ENCODE data around the gene MPIG6B. TPM values are rescaled to one million over a fixed set of nuclear protein-coding genes. Genes with fewer than 3 reads are reported as not detected.

MPIG6B gene
- polyA plus RNA-seq, 2 of the 4 experiments (the other 2 are of a cell fraction) = not detected

DNA sequence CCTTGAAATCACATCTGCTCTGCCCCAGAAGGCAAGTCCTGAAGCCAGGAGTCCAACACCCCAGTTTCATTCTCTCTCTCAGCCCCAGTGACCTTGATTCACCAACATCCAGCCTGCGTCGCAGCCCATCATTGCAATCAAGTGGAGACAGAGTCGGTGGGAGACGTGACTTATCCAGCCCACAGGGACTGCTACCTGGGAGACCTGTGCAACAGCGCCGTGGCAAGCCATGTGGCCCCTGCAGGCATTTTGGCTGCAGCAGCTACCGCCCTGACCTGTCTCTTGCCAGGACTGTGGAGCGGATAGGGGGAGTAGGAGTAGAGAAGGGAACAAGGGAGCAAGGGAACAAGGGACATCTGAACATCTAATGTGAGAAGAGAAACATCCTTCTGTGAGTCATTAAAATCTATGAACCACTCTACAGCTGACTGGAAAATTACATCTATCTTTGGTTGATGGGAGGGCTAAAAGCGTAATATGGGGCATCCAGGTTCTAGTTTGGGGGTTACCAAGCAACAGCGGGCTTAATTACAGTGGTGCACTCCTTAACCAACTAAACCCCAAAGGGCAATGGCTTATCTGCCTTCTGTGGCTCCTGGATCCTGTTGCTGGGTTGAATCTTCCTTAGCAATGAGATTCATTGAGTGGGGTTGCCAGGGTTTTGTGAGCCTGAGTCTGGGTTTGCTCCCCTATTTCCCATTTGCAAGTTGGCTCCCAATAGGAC is 5.5 kb upstream of the MPIG6B start:
- H3K27ac ChIP-seq = no peak overlapping the region
- no peaks in the 10 kb centered on the region for H3K4me1 ChIP-seq
- ATAC-seq (no peak), FAIRE-seq (no peak), DNase-seq (ENCODE audit: low read depth in 1 of 2, low spot score in 1 of 2) (no peak)
- no peak overlapping the region for H3K4me3 ChIP-seq
- no peak overlapping the region for H3K4me2 ChIP-seq
- ChIA-PET POLR2A (no interaction called here), CTCF (interaction anchor here (2.0 kb wide), 1 partner anchor 52 kb away, joined by 5 read pairs; no protein-coding TSS in a partner anchor)
- TF ChIP-seq JUN (IDR thresholded peaks at IDR 0.05) = no peak
- 75% methylated on average over 9 of the region's 10 CpGs for WGBS (ENCODE audit: missing lambda C conversion rate)
- H3K9me3 ChIP-seq = no peaks in the 10 kb centered on the region

DNA sequence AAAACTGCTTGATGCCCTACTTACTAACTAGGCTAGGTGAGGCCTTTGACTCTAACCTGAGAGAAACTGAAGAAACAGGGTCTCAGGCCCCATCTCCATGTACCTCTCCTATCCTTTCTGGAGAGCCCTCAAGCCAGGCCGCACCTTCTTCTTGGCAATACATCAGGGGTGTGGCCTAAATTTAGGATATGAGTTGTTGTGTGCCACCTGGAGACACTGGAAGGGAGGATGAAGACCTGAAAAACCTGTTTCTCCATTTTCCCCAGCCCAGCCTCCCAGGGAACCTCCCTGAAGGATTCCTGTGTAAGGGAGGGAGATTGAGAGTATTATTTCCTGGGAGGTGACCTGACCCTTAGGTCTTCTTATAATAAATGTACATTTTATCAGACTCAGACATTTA is 4.9 kb upstream of the MPIG6B start:
- H3K4me3 ChIP-seq = no peak overlapping the region
- ChIA-PET CTCF (no interaction called here), POLR2A (no interaction called here)
- ATAC-seq = no peak
- no peaks in the 10 kb centered on the region for H3K4me1 ChIP-seq
- TF ChIP-seq TP53 (CRISPR knock-in tag; IDR thresholded peaks at IDR 0.05) = no peak
- no peak for TF ChIP-seq EHF (CRISPR knock-in tag; IDR thresholded peaks at IDR 0.05)
- no peak for TF ChIP-seq KDM1A (IDR thresholded peaks at IDR 0.05; ENCODE audit: low read depth)
- TF ChIP-seq, protein P1, sequence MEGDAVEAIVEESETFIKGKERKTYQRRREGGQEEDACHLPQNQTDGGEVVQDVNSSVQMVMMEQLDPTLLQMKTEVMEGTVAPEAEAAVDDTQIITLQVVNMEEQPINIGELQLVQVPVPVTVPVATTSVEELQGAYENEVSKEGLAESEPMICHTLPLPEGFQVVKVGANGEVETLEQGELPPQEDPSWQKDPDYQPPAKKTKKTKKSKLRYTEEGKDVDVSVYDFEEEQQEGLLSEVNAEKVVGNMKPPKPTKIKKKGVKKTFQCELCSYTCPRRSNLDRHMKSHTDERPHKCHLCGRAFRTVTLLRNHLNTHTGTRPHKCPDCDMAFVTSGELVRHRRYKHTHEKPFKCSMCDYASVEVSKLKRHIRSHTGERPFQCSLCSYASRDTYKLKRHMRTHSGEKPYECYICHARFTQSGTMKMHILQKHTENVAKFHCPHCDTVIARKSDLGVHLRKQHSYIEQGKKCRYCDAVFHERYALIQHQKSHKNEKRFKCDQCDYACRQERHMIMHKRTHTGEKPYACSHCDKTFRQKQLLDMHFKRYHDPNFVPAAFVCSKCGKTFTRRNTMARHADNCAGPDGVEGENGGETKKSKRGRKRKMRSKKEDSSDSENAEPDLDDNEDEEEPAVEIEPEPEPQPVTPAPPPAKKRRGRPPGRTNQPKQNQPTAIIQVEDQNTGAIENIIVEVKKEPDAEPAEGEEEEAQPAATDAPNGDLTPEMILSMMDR (IDR thresholded peaks at IDR 0.05) = no peak
- no peak for TF ChIP-seq HOXB5 (CRISPR knock-in tag; IDR thresholded peaks at IDR 0.05)
- TF ChIP-seq FOSB (CRISPR knock-in tag; IDR thresholded peaks at IDR 0.05) = no peak
- TF ChIP-seq, protein P2, sequence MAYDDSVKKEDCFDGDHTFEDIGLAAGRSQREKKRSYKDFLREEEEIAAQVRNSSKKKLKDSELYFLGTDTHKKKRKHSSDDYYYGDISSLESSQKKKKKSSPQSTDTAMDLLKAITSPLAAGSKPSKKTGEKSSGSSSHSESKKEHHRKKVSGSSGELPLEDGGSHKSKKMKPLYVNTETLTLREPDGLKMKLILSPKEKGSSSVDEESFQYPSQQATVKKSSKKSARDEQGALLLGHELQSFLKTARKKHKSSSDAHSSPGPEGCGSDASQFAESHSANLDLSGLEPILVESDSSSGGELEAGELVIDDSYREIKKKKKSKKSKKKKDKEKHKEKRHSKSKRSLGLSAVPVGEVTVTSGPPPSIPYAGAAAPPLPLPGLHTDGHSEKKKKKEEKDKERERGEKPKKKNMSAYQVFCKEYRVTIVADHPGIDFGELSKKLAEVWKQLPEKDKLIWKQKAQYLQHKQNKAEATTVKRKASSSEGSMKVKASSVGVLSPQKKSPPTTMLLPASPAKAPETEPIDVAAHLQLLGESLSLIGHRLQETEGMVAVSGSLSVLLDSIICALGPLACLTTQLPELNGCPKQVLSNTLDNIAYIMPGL (CRISPR knock-in tag; IDR thresholded peaks at IDR 0.05; ENCODE audit: borderline replicate concordance) = no peak
- no peak for TF ChIP-seq SREBF2 (IDR thresholded peaks at IDR 0.05)
- no peak for TF ChIP-seq JUN (IDR thresholded peaks at IDR 0.05)
- no peak for TF ChIP-seq MAFK (IDR thresholded peaks at IDR 0.05; ENCODE audit: partially characterized antibody)
- TF ChIP-seq FOXS1 (CRISPR knock-in tag; IDR thresholded peaks at IDR 0.05) = no peak
- TF ChIP-seq JUNB (IDR thresholded peaks at IDR 0.05) = no peak
- no peak for TF ChIP-seq NR3C1 (IDR thresholded peaks at IDR 0.05)
- no peak for TF ChIP-seq SMC3 (IDR thresholded peaks at IDR 0.05)
- no peak for TF ChIP-seq EHMT2 (IDR thresholded peaks at IDR 0.05; ENCODE audit: low read depth)
- DNase-seq (ENCODE audit: low read depth in 1 of 2, low spot score in 1 of 2) = no peak
- H3K27ac ChIP-seq = no peak overlapping the region
- 83% methylated on average over 1 of the region's 1 CpG for WGBS (ENCODE audit: missing lambda C conversion rate)
- no peak overlapping the region for H3K4me2 ChIP-seq
- FAIRE-seq = no peak
- H3K9me3 ChIP-seq = no peaks in the 10 kb centered on the region

DNA sequence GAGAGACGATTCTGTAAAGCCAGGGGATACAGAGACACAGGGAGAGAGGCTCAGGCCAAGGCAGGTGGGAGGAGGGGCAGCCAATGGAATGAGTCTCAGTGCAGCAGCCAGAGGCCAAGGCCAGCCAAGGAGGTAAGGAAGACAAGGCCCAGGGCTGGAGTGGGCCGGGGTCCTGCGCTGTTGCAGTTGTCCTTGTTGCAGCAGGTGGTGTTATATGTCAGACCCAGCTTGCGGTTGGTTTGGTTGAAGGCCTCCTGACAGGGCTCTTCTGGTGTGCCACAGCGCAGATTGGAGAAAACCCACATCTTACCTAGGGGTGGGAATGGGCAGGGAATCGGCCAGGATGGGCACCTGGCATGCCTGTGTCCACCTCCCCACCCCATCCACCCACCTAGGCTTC is 4.2 kb upstream of the MPIG6B start:
- H3K9me3 ChIP-seq = no peaks in the 10 kb centered on the region
- TF ChIP-seq, protein P3, sequence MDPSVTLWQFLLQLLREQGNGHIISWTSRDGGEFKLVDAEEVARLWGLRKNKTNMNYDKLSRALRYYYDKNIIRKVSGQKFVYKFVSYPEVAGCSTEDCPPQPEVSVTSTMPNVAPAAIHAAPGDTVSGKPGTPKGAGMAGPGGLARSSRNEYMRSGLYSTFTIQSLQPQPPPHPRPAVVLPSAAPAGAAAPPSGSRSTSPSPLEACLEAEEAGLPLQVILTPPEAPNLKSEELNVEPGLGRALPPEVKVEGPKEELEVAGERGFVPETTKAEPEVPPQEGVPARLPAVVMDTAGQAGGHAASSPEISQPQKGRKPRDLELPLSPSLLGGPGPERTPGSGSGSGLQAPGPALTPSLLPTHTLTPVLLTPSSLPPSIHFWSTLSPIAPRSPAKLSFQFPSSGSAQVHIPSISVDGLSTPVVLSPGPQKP (IDR thresholded peaks at IDR 0.05; ENCODE audit: low read depth, low read length) = no peak
- TF ChIP-seq CEBPB (IDR thresholded peaks at IDR 0.05) (no peak), HOXB5 (CRISPR knock-in tag; IDR thresholded peaks at IDR 0.05) (no peak), CHD2 (IDR thresholded peaks at IDR 0.05; ENCODE audit: low read length, partially characterized antibody) (no peak), ZC3H11A (IDR thresholded peaks at IDR 0.05) (no peak), RFX5 (IDR thresholded peaks at IDR 0.05) (no peak)
- DNase-seq (ENCODE audit: low read depth in 1 of 2, low spot score in 1 of 2) (no peak), ATAC-seq (no peak), FAIRE-seq (no peak)
- ChIA-PET CTCF (no interaction called here), POLR2A (no interaction called here)
- no peak overlapping the region for H3K4me2 ChIP-seq
- no peak overlapping the region for H3K4me3 ChIP-seq
- WGBS (ENCODE audit: missing lambda C conversion rate) = 65% methylated on average over 6 of the region's 6 CpGs
- no peaks in the 10 kb centered on the region for H3K4me1 ChIP-seq
- no peak overlapping the region for H3K27ac ChIP-seq
